GM13977 (cell line): ENCODE data around the gene PLXDC1.

Source experiments
- DNase-seq: peaks from one replicate; pipeline ENCODE4 v3.0.0; 2012; ENCODE audit warnings: low spot score
- in situ Hi-C: fragments of 300-500 bp; cut with MboI; formaldehyde crosslinking; loops from one replicate; pipeline ENCODE4 v1.12.0; 2022; ENCODE audit warnings: low sequenced_read_pairs, low pct_unique_long_range_greater_than_20kb, mixed read lengths, inconsistent platforms; ENCODE audit not compliant: unreplicated experiment
- TF ChIP-seq, protein P1 (sequence below): IDR thresholded peaks from 2 replicates; pipeline ENCODE4 v1.5.1; 2012; ENCODE audit warnings: mild to moderate bottlenecking, control low read depth; ENCODE audit not compliant: insufficient read depth; ENCODE audit errors: extremely low read depth, missing control alignments

Gene PLXDC1

GRCh38 chr17:39104657-39105056, 46.8 kb downstream of the PLXDC1 start:
- no peak for DNase-seq
- TF ChIP-seq, protein P1, sequence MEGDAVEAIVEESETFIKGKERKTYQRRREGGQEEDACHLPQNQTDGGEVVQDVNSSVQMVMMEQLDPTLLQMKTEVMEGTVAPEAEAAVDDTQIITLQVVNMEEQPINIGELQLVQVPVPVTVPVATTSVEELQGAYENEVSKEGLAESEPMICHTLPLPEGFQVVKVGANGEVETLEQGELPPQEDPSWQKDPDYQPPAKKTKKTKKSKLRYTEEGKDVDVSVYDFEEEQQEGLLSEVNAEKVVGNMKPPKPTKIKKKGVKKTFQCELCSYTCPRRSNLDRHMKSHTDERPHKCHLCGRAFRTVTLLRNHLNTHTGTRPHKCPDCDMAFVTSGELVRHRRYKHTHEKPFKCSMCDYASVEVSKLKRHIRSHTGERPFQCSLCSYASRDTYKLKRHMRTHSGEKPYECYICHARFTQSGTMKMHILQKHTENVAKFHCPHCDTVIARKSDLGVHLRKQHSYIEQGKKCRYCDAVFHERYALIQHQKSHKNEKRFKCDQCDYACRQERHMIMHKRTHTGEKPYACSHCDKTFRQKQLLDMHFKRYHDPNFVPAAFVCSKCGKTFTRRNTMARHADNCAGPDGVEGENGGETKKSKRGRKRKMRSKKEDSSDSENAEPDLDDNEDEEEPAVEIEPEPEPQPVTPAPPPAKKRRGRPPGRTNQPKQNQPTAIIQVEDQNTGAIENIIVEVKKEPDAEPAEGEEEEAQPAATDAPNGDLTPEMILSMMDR: no peak
- in situ Hi-C loops: no loop called here

GRCh38 chr17:39104046-39104445, 47.4 kb downstream of the PLXDC1 start:
- in situ Hi-C loops: no loop called here
- no peak for DNase-seq
- TF ChIP-seq, protein P1: no peak

- in situ Hi-C loops: no loop called here
Measured at GRCh38 chr17:39101091-39101490, 50.3 kb downstream of the PLXDC1 start.

GRCh38 chr17:39100530-39100929, 50.9 kb downstream of the PLXDC1 start:
- DNase-seq: no peak
- TF ChIP-seq, protein P1: no peak
- in situ Hi-C loops: no loop called here

More at GRCh38 chr17:39101091-39101490, 50.3 kb downstream of the PLXDC1 start:
- TF ChIP-seq, protein P1: no peak
- DNase-seq: no peak

DNA sequence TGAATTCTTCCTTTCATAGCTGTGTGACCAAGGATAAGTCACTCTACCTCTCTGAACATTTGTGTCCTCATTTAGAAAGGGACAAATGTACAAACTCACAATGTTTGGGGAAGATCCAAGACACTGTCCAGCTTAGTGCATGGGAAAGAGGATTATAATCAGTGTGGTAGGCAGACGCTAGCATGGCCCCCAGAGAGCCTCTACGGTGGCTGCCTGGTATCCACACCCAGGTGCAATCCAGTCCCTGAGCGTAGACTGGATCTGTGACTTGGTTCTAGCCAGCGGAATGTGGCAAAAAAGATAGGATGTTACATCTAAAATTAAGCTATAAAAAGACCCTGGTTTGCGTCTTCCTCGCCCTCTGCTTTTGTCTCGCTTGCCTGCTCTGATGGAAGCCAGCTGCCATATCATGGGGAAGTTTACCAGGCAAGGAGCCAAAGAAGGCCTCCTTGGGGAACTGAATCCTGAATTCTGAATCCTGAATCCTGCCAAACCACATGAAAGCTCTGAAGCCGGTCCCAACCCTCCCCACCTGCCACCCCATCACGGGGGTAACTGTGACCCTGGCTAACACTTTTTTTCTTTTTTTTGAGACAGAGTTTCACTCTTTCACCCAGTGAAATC, 51.7 kb downstream of the PLXDC1 start:
- in situ Hi-C loops: no loop called here
- TF ChIP-seq, protein P1: no peak
- DNase-seq: no peak

DNA sequence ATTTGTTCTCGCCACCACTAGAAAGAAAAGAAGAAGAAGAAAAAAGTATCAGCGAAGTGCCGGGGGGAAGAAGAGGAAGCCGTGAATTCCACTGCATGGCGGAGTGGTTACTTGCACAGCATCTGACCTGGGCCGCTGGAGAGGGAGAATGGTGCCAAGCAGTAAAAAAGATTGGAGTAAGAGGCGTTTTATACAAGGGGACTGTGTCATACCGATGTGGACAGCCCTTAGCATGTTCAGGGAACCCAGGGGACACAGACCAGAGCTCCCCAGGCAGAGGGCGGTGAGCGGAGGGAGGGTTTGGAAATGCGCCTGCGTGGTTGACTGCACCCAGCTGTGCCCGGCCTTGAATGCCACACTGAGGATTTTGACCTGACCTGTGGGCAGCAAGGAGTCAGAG, 52.8 kb downstream of the PLXDC1 start:
- in situ Hi-C loops: no loop called here
- DNase-seq: no peak
- TF ChIP-seq, protein P1: no peak
